T-helper 2 cell treated with Interferon-gamma antibody and Interleukin-4, amounts not matched to agents 100 ng/mL and 5 ng/mL, for 36 hours (primary cell): Measurements from ENCODE around the gene ZNF497. TPM values are rescaled to one million over a fixed set of nuclear protein-coding genes. Genes with fewer than 3 reads are reported as not detected.
"Not testable (repeated sequence)": the region's sequence is repeated elsewhere in the genome, so short reads cannot be mapped to it uniquely, and the experiment has no call there.

Source experiments
- intact Hi-C: fragments of 100-400 bp; cut with micrococcal nuclease; formaldehyde crosslinking; loops from one replicate; pipeline ENCODE4 v1.15.1; 2023
- total RNA-seq: library from RNA; stranded (reverse); gene quantifications from 2 replicates; pipeline ENCODE4 v1.2.3, GENCODE V29; 2022

Gene ZNF497
- total RNA-seq, result 0.73 and 1.1 TPM in 2 replicates

DNA sequence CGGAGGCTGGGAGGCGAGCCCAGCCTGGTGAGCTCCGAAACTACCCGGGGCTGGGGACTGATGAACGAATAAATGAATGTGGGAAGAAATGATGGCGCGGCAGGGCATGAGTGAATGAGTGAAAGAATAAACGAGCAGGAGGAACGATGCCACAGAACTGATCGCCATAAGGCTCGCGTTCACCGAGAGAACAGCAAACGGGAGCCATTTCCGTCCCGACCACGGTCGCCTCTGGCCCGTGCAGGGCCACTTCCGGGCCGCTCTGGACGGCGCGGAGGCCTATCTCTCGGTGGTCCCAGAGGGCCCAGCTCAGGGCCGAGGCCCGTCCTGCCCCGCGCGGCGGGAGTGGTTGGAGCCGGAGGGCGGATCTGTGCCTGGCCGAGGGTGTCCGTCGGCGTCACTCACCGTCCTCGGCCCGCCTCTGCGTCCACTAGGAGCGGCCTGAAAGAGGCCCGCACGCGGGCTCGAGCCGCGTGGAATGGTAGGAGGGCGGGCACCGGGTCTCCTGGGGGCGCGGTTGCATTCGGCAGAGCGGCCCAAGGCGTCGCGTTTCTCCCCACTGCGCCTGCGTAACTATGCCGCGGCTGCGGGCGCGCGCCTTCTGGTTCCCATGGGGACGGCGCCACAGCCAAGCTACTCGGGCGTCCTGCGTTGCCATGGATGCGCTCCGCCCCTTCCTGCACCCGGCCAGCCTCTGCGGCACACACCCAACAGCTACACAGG is at the start of gene ZNF497:
Gene ZNF497, minus strand, starts transcription at position 480 of the 723 bp plus-strand sequence. CDS start 5,116 bp downstream, outside the sequence.
- intact Hi-C loops, result loop anchor here (1.0 kb wide), 8 partner anchors 15 to 105 kb away; partner anchors contain the start of genes ERVK3-1, RPS5, ZNF324 and ZNF584

DNA sequence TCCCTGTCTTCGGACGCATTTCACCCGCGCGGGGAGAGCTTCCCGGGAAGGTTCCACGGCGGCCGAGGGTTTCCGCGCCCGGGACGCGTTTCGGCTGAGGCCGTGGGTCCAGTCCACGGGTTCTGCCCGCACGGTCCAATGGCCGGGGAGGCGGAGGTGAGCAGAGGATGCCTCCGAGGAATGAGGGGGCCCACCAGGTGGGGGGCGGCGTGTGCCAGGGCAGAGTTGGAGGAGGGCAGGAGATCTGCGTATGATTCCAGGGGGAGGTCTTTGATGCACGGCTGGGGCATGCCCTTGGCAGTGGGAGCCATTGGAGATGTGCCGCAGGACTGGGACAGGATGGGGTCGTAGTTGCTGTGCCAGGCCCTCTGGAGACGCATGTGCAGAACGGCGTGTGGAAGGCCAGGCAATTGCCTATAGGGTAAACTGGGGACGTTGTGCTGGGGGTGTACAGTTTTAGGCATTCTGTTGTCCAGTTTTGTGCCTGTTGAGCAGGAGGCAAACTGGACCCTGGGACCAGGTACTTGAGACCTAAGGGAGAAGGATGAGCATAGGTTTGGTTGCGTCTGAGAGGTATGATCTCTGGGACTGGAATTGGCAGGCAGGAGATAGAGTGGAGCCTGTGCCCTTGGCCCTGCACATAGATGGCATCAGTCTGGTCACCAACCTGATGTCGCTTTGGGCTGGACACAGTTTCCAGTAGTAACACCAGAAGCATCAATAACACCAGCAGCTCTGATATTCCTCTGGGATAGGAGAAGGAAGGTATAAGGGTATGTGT is 46.6 kb upstream of the ZNF497 start:
- intact Hi-C loops, result loop anchor here (2.0 to 5.0 kb wide), 4 partner anchors 66 to 226 kb away; partner anchors contain the start of genes ZBTB45, ZNF274 and ZSCAN22

DNA sequence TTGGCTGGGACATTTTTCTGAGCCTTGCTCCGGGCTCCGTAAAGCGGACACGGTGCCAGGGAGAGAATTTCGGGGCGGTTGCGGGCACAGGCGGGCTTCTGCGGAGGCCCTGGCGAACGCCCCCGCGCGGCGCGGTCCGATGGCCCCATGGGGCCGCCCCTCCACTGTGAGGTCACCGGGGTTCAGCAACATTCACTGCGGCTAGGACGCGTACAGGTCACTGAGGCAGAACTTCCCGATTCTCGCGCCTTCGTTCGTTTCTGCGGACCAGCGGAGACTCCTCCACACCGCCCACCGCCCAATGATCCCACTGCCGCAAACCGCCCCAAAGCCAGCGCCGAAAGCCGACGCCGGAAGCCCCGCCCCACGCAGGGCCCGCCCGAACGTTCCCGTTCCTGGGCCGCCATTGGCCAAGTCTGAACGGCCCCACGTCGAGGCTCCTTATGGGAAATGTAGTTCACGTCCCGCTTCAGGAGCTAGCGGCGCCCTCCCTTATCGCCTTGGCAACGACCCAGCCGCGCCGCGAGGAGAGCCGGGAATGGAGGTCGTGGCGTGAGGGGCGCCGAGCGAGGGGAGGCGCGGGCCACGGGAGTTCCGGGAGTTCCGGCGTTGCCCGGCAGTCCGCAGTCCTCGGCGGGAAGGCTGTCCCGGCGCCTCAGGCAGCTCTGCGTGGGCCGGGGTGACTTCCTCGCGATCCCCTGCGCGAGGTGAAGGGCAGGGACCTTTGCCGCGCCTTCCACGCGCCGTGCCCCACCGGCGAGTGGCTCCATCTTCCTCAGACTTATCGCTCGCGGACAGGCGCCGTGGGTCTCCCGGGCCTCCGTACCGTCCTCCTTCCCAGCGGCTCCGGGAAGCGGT is 45.8 kb upstream of the ZNF497 start, which contains the start of gene ZNF584:
Gene ZNF584, plus strand, starts transcription at position 498 of the 858 bp plus-strand sequence. CDS start 499 bp downstream, outside the sequence.
- intact Hi-C loops, result loop anchor here (1.0 to 5.0 kb wide), 9 partner anchors 21 to 226 kb away; partner anchors contain the start of genes RPS5, ZBTB45, ZNF132 and ZNF274

DNA sequence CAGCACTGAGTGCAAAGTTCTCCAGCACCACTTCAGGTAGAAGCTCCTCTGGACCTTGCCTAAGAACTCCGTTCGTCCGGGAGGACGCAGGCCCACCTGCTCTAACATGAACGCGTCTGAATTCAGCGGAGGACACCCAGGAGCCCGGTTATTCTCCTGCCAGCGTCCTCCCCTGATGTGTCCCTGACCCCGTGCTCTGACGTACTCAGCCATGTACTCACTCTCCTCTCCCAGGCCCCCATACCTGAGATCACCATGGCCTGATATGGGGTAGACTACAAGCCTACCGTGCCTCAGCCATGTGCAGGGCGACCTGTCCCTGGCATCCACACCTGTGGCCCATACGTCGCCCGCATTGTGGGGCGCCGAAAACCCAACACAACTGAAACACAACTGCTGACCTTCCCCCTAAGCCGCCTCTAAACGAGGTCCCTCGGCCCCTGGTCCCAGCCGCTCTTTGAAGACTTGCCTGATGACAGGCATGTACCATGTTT is 45.2 kb upstream of the ZNF497 start:
- intact Hi-C loops, result loop anchor here (1.0 to 5.0 kb wide), 9 partner anchors 20 to 225 kb away; partner anchors contain the start of genes RPS5, ZBTB45, ZNF132 and ZNF274

DNA sequence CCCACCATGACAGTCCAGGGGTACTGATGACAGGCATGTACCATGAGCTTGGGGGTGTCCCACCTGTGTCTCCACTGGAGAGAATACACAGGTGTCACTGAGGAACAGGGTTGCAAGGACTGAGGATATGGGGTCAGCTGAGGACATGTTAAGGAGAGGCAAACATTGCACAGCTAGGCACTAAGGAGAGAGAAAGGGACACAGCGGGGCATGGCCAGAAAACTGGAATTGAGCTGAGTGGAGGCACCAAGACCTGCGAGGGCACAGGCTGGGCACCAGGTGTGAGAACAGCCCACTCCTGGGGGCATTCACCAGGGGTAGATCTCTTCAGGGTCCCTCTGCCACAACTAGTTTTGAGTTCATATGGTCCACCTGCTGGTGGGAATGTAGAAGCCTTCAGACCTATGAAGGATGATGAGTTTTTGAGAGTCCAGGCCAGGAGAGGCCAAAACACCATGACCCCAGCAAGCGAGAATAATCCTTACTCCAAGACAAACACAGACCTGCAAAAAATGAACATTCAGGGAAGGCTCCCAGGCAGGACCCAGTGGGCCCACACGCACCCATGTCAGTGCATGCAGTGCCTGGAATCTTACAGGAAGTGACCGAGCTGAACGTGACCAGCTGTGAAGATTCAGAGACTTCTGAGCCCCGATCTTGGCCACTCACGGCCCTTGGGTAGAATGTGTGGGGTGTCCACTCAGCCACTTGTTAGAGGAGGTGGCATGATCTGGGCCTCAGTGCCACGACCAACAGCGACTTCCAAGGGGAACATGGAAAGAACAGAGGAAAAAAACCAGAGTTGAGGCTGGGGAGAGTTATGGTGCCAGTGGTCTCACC is 44.5 kb upstream of the ZNF497 start:
- intact Hi-C loops, result loop anchor here (5.0 kb wide), 2 partner anchors 80 to 110 kb away; partner anchors contain the start of genes ZBTB45 and ZSCAN22

DNA sequence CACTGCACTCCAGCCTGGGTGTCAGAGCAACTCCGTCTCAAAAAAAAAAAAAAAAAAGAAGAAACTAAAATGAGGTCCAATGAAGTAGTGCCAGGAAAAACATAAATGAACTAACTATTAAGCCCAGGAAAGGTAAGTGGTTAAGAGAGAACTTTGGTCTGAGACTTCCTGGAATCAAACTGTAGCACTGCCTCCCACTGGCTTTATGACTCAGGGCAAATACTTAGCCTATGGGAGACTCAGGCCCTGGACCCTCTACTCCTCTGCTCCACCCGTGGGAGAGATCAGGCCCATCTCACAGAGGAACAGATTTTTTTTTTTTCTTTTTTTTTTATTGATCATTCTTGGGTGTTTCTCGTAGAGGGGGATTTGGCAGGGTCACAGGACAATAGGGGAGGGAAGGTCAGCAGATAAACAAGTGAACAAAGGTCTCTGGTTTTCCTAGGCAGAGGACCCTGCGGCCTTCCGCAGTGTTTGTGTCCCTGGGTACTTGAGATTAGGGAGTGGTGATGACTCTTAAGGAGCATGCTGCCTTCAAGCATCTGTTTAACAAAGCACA is 41.4 kb upstream of the ZNF497 start:
- intact Hi-C loops, result not testable (repeated sequence)

DNA sequence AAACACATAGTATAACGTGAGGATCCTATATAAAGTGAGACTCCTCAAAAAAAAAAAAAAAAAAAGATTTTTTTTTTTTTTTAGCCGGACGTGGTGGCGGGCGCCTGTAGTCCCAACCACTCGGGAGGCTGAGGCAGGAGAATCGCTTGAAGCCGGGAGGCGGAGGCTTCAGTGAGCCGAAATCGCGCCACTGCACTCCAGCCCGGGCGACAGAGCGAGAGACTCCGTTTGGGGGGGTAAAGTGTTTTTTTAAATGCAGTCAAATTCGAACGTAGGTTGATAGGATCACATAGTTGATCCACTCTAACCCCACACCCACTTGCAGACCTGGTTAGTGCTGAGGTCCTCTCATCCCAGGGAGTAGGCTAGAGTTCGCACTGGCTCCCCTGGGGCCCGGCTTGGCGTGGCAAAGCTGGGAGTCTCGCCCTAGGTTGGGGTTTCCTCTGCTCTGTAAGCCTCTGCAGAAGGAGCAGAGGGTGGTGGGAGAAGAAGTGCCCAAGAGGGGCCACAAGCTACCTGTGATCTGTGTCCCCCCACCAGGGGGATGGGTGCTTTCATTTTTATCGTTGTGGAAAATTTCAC is 39.4 kb upstream of the ZNF497 start:
- intact Hi-C loops, result loop anchor here (1.0 to 2.0 kb wide), 6 partner anchors 15 to 97 kb away; partner anchors contain the start of genes RPS5, ZNF132, ZNF324B and ZNF837

DNA sequence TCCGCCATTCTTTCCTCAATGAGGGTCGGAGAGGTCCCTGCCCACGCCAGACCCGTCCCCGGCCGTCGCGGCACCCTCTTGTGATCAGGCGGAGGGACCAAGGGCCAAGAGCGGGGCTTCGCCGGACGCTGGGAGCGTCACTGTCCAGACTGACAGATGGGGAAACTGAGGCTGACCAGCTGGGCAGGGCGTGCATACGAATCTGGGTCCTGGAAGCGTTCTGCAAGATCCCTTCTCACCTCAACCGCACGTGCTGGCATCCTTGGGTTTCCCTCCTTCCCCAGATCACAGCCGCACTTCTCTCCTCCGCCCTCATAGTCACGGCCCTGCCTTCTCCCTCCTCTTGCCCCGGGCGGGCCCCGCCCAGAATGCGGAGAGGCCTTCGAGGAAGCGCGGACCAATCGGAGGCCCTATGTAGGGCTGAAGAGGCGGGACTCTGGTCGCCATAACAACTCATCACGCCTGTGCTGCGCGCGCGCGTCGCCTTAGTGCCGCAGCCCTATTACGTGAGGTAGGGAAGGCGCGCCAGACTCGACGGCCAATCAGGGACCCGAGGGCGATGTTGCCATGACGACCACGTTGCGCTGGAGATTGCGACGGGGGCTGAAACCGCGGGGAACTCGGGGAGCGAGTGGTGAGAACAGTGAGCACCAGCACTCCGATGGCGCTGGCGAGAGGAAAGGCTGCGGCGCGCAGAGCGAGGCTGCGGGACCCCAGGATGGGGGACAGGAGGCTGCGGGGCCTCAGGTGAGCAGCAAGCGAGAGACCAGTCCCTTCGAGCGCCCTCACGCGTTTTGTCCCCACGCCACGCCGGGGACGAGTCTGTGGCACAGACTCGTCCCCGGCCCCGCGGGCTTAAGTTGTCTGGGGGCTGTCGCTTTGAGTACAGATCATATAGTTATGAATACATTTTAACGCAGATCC is 38.6 kb upstream of the ZNF497 start:
- intact Hi-C loops, result loop anchor here (1.0 to 2.0 kb wide), 6 partner anchors 14 to 98 kb away; partner anchors contain the start of genes RPS5, ZNF132, ZNF324B and ZNF837

DNA sequence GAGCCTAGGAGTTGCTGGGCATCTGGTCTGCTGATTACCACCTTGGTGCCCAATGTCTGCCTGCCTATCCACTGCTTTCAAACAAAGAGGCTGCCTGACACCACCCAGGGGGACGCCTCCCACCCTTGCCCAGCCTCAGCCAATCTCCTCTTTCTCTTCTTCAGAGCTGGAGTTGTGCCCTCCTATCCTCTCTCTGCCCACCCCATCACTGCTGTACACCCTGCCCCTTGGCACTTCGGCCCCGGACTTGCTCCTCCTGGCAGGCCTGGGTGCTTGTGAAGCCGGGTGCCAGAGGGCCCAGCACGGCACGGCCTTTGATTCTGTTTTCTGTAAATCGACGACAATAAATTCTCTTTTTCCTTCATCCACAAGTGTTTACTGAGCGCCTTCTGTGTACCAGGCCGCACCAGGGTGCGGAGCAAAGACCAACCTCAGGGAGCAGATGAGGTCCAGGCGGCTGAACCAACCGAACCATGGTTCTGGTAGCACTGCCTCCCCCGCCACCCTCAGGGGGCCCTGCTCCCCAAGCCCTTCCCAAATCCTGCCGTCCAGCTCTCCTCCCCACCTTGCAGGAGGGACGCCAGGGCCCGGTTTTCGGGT is 37.9 kb upstream of the ZNF497 start:
- intact Hi-C loops, result loop anchor here (2.0 kb wide), 1 partner anchor 74 kb away; no protein-coding TSS in a partner anchor

DNA sequence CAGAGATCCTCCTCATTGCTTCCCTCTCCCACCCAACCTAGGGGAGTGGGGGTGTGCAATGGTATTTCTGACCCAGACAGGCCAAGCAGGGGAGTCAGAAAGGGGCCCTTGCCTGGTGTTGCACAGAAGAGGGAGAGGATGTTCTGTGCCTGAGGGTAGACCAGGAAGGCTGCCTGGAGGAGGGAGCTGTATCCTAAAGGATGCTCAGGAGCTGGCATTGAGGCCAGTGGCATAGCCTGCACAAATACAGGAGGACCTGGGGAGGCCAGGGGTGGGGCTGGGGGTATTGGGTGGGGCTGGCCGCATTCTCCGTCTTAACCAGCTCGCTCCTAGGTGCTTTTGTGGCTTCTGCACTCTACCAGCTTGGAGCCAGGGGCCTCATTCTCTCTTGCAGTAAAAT is 37.4 kb upstream of the ZNF497 start:
- intact Hi-C loops, result loop anchor here (2.0 kb wide), 1 partner anchor 75 kb away; no protein-coding TSS in a partner anchor

DNA sequence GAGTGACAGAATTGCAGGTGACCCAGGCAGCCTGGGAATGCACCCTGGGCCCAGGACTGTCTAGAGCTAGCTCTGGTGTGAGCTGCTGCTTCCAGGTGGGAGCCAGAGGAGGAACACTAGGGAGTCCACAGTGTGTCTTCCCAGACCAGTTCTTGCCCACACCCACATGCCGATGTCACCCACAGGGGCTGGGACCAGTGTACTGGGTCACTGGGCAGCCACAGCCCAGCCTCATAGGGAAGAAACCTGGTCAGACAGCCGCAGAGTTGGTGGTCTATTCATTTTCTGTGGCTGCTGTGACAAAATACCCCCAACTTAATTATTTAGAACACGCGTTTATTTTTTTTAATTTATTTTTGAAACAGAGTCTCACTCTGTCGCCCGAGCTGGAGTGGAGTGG is 36.0 kb upstream of the ZNF497 start:
- intact Hi-C loops, result no loop called here

DNA sequence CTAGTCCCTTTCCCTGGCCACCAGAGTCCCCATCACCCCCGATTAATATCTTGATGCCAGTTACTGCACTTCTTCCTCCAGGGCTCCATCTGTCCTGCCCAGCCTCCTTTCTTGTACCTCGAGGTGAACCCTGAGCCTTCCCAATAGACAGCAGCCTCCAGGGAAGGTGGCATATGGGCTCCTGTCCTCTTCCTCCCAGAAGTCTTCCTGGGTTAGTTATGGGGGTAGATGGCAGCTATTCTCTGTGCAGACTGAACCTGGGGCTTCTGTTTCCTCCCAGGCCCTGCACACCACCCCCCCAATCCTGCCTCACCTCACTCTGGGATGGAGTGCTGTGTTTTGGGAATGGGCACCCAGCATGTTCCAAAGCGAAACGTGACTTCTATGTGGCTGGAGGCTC is 35.5 kb upstream of the ZNF497 start:
- intact Hi-C loops, result no loop called here

DNA sequence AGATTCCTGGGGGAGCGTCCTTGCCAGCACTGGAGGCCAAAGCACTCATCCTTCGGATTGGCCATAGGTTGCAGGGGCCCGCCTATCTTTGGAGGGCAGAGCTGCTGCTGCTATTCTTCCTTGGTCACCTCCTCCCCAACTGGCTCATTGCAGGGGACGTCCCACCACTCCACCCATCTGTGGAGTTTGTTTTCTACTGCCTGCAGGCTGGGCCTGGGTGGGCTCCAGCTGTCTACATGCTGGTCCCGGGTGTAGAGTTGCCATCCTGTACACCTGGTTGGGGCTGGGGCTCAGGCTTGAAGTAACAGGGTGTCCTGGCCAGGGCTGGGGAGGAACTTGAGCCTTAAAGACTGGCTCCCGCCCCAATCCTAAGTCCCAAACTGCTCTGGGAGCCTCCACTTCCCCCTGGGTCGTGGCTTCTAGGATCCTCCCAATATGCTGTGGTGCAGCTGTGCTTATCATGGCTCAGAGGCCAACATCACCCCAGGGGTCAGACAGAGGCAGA is 35.0 kb upstream of the ZNF497 start:
- intact Hi-C loops, result no loop called here

DNA sequence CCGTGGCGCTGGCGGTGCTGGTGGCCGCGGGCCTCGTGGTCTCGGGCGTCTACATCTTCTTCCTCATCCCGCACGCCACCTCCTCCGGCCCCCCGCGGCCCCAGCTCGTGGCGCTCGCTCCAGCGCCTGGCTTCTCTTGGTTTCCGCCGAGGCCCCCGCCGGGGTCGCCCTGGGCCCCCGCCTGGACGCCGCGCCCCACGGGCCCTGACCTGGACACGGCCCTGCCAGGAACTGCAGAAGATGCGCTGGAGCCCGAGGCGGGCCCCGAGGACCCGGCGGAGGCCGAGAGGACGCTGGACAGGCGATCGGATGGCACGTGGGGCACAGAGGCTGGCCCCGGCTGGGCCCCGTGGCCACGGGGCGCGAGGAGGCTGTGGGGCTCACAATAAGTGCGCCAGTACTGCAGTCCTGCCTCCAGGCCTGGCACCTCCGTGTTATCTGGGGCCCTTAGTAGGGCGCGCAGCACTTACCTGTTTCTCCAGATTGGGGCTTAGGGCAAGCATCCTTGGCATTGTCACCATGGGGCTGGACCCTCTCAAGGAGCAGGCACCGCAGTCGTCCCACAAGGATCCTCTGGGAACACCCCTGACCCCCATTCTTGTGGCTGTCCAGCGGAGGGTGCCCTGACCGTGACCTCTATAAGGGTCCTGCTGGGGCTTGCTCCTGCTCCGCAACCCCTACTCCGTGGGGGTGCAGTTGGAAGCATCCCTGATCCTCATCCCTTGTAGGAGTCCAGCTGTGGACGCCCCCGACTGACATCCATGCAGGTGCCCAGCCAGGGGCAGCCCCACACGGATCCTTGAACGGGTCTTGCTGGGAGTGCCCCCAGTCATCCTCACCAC is 34.4 kb upstream of the ZNF497 start:
- intact Hi-C loops, result no loop called here

DNA sequence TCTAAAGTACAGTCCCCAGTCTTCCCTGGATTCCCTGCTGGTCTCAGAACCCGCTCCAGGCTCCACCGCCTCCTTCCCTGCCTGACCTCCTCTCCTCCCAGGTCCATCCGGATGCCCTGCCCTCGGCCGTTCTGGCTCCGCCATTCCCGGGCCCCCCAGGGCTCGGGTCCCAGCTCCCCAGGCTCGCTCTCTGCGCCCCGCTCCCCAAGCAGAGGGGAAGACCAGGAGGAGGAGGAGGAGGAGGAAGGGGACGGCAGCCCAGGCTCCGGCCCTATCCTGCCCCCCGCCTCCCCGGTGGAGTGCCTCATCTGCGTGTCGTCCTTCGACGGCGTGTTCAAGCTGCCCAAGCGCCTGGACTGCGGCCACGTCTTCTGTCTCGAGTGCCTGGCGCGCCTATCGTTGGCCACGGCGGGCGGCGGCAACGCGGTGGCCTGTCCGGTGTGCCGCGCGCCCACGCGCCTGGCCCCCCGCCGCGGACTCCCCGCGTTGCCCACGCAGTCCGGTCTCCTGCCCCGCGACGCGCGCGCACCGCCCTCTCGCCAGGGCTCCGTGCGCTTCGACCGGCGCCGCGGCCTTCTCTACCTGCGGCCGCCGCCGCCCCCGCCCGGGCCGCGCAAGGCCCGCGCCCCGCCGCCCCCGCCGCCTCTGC is 33.6 kb upstream of the ZNF497 start:
- intact Hi-C loops, result no loop called here
